ENCODE results near the gene MAML2. TPM values are rescaled to one million over a fixed set of nuclear protein-coding genes. Genes with fewer than 3 reads are reported as not detected.

The MAML2 gene
- total RNA-seq, 1 experiment from 2014 or later = 2.9 TPM

DNA sequence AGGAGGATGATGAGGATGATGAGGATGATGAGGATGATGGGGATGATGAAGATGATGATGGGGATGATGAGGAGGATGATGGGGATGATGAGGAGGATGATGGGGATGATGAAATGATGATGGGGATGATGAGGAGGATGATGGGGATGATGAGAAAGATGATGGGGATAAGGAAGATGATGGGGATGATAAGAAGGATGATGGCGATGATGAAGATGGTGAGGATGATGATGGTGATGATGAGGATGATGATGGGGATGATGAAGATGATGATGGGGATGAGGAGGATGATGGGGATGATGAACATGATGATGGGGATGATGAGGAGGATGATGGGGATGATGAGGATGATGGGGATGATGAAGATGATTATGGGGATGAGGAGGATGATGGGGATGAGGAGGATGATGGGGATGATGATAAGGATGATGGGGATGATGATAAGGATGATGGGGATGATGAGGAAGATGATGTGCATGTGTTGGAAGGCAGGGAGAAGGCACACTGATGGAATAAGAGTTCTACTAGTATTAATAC lies 340.2 kb downstream of the MAML2 start:
- TF ChIP-seq TCF7L2 (IDR thresholded peaks at IDR 0.05; ENCODE audit: low read depth, low read length) (no peak), POLR2AphosphoS5 (IDR thresholded peaks at IDR 0.05; ENCODE audit: low read depth, low read length) (no peak), CTCF (IDR thresholded peaks at IDR 0.05) (no peak), SIN3A (IDR thresholded peaks at IDR 0.05; ENCODE audit: borderline replicate concordance, insufficient read depth, low read depth, low read length) (no peak)
- TF ChIP-seq, protein P1, sequence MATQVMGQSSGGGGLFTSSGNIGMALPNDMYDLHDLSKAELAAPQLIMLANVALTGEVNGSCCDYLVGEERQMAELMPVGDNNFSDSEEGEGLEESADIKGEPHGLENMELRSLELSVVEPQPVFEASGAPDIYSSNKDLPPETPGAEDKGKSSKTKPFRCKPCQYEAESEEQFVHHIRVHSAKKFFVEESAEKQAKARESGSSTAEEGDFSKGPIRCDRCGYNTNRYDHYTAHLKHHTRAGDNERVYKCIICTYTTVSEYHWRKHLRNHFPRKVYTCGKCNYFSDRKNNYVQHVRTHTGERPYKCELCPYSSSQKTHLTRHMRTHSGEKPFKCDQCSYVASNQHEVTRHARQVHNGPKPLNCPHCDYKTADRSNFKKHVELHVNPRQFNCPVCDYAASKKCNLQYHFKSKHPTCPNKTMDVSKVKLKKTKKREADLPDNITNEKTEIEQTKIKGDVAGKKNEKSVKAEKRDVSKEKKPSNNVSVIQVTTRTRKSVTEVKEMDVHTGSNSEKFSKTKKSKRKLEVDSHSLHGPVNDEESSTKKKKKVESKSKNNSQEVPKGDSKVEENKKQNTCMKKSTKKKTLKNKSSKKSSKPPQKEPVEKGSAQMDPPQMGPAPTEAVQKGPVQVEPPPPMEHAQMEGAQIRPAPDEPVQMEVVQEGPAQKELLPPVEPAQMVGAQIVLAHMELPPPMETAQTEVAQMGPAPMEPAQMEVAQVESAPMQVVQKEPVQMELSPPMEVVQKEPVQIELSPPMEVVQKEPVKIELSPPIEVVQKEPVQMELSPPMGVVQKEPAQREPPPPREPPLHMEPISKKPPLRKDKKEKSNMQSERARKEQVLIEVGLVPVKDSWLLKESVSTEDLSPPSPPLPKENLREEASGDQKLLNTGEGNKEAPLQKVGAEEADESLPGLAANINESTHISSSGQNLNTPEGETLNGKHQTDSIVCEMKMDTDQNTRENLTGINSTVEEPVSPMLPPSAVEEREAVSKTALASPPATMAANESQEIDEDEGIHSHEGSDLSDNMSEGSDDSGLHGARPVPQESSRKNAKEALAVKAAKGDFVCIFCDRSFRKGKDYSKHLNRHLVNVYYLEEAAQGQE (IDR thresholded peaks at IDR 0.05; ENCODE audit: insufficient read depth in 1 of 2, low read depth in 2 of 2, low read length in 1 of 2) = no peak
- Histone ChIP-seq H3K4me3 (ENCODE audit: low read depth in 2 of 2, low read length in 2 of 2) (no peak overlapping the region), H3K9me3 (ENCODE audit: control insufficient read depth, insufficient read depth, low read depth, low read length) (no peaks in the 10 kb centered on the region), H3K27me3 (ENCODE audit: control insufficient read depth, insufficient read depth, low read length) (no peaks in the 10 kb centered on the region), H3K4me1 (ENCODE audit: control insufficient read depth, insufficient read depth, low read length) (no peaks in the 10 kb centered on the region), H3K27ac (ENCODE audit: low read length) (no peak overlapping the region), H3K36me3 (ENCODE audit: control insufficient read depth, insufficient read depth, low read length) (no peaks in the 10 kb centered on the region)
- ChIA-PET POLR2A (no interaction called here), CTCF (no interaction called here)
- no TSS peak for BruUV-seq (replicated peaks)
- intact Hi-C loops (cut with micrococcal nuclease; ENCODE audit: unreplicated experiment) = no loop called here
- DNase-seq (ENCODE audit: low read depth, low spot score) (no peak), ATAC-seq (no peak)
- in situ Hi-C loops (cut with HindIII; ENCODE audit: low pct_unique_long_range_greater_than_20kb, low sequenced_read_pairs) = no loop called here

DNA sequence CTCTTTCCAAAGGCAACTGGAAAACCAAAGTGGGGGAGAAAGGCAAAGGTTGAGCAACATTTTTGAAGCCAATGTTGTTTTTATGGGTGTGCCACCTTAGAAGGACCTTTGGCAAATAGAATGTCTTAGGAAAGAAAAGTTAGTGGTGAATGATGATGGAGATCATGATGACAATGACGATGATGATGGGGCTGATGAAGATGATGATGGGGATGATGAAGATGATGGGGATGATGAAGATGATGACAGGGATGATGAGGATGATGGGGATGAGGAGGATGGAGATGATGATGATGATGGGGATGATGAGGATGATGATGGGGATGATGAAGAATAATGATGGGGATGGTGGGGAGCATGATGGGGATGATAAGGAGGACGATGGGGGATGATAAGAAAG lies 340.7 kb downstream of the MAML2 start:
- BruUV-seq (replicated peaks) = no TSS peak
- no peak overlapping the region for H3K27ac ChIP-seq (ENCODE audit: low read length)
- ChIA-PET CTCF (no interaction called here), POLR2A (no interaction called here)
- H3K4me1 ChIP-seq (ENCODE audit: control insufficient read depth, insufficient read depth, low read length) = no peaks in the 10 kb centered on the region
- ATAC-seq (no peak), DNase-seq (ENCODE audit: low read depth, low spot score) (no peak)
- TF ChIP-seq POLR2AphosphoS5 (IDR thresholded peaks at IDR 0.05; ENCODE audit: low read depth, low read length) (no peak), CTCF (IDR thresholded peaks at IDR 0.05) (no peak)
- intact Hi-C loops (cut with micrococcal nuclease; ENCODE audit: unreplicated experiment) (no loop called here), in situ Hi-C loops (cut with HindIII; ENCODE audit: low pct_unique_long_range_greater_than_20kb, low sequenced_read_pairs) (no loop called here)
- no peaks in the 10 kb centered on the region for H3K36me3 ChIP-seq (ENCODE audit: control insufficient read depth, insufficient read depth, low read length)
- no peaks in the 10 kb centered on the region for H3K27me3 ChIP-seq (ENCODE audit: control insufficient read depth, insufficient read depth, low read length)
- no peak overlapping the region for H3K4me3 ChIP-seq (ENCODE audit: low read depth in 2 of 2, low read length in 2 of 2)
- no peaks in the 10 kb centered on the region for H3K9me3 ChIP-seq (ENCODE audit: control insufficient read depth, insufficient read depth, low read depth, low read length)

Data from Panc1 (cell line).